Activated T-cell treated with anti-CD3 and anti-CD28 coated beads, Interleukin-2, amount 50 U/mL, for 72 hours (primary cell): Measurements from ENCODE around the gene URM1. TPM values are rescaled to one million over a fixed set of nuclear protein-coding genes. Genes with fewer than 3 reads are reported as not detected.

Source experiments
- ATAC-seq, 2 donors: fragments of 150-1000 bp; cut with Tn5 transposase; replicated peaks in 1 of 2; 2 replicates each; pipeline ENCODE4 v1.10.0; 2021; ENCODE audit warnings: moderate library complexity in 2 of 2, mild to moderate bottlenecking in 1 of 2
- DNase-seq, 2 donors: peaks; one replicate each; pipeline ENCODE4 v3.0.0; 2021 to 2022; ENCODE audit warnings: mixed read lengths in 1 of 2
- H3K27ac Mint-ChIP-seq: one replicate; pipeline ENCODE4 v1.8.0; 2022; ENCODE audit warnings: mild to moderate bottlenecking, moderate library complexity, mixed read lengths
- H3K27me3 Mint-ChIP-seq: one replicate; pipeline ENCODE4 v1.8.0; 2022; ENCODE audit warnings: low read depth, mixed read lengths
- H3K36me3 Mint-ChIP-seq, 2 donors: one replicate each; pipeline ENCODE4 v1.8.0; 2022; ENCODE audit warnings: mixed read lengths in 2 of 2, mild to moderate bottlenecking in 1 of 2; ENCODE audit not compliant: insufficient read depth in 2 of 2
- H3K4me1 Mint-ChIP-seq: one replicate; pipeline ENCODE4 v1.8.0; 2022; ENCODE audit warnings: low read depth, mixed read lengths
- H3K4me3 Mint-ChIP-seq, 2 donors: one replicate each; pipeline ENCODE4 v1.8.0; 2022; ENCODE audit warnings: mild to moderate bottlenecking in 2 of 2, mixed read lengths in 2 of 2, moderate library complexity in 2 of 2
- H3K9me3 Mint-ChIP-seq, 2 donors: one replicate each; pipeline ENCODE4 v1.8.0; 2022; ENCODE audit warnings: mixed read lengths in 2 of 2
- total RNA-seq, 2 donors: library from RNA; stranded (reverse); gene quantifications; one replicate each; pipeline ENCODE4 v1.2.3, GENCODE V29; 2022

The URM1 gene
- total RNA-seq, 2 donors from 2014 or later: 62.8 to 69.3 TPM

- Mint-ChIP-seq H3K4me1 (peaks cover 5% of the 10 kb centered on the region), H3K36me3 (no peaks in the 10 kb centered on the region), H3K9me3 (no peaks in the 10 kb centered on the region), H3K4me3 (no peak overlapping the region), H3K27ac (no peak overlapping the region), H3K27me3 (peaks cover 15% of the 10 kb centered on the region)
- ATAC-seq (no peak), DNase-seq (no peak)
Observed at GRCh38 chr9:128393145-128393775, 22.1 kb downstream of the URM1 start.

GRCh38 chr9:128393970-128394369 is 22.8 kb downstream of the URM1 start:
- Mint-ChIP-seq H3K4me3 (no peak overlapping the region), H3K27me3 (peaks cover 15% of the 10 kb centered on the region), H3K27ac (no peak overlapping the region), H3K36me3 (no peaks in the 10 kb centered on the region), H3K9me3 (no peaks in the 10 kb centered on the region), H3K4me1 (peaks cover 5% of the 10 kb centered on the region)
- no peak for ATAC-seq
- DNase-seq: no peak

- no peak for DNase-seq
- no peaks in the 10 kb centered on the region for H3K36me3 Mint-ChIP-seq
- H3K27ac Mint-ChIP-seq: no peak overlapping the region
- ATAC-seq: no peak
- no peaks in the 10 kb centered on the region for H3K9me3 Mint-ChIP-seq
- no peak overlapping the region for H3K4me3 Mint-ChIP-seq
- peaks cover 5% of the 10 kb centered on the region for H3K4me1 Mint-ChIP-seq
- H3K27me3 Mint-ChIP-seq: peaks cover 15% of the 10 kb centered on the region
Observed at GRCh38 chr9:128394379-128395168, 23.4 kb downstream of the URM1 start.

GRCh38 chr9:128396970-128397613 is 25.9 kb downstream of the URM1 start:
- Mint-ChIP-seq H3K27me3 (peaks cover 15% of the 10 kb centered on the region), H3K9me3 (no peaks in the 10 kb centered on the region), H3K36me3 (no peaks in the 10 kb centered on the region), H3K4me3 (no peak overlapping the region), H3K4me1 (peaks cover 5% of the 10 kb centered on the region), H3K27ac (no peak overlapping the region)
- DNase-seq: no peak
- ATAC-seq: no peak

GRCh38 chr9:128397831-128398230 is 26.7 kb downstream of the URM1 start:
- no peak overlapping the region for H3K4me3 Mint-ChIP-seq
- H3K36me3 Mint-ChIP-seq: no peaks in the 10 kb centered on the region
- peaks cover 5% of the 10 kb centered on the region for H3K4me1 Mint-ChIP-seq
- H3K27me3 Mint-ChIP-seq: peaks cover 15% of the 10 kb centered on the region
- ATAC-seq: peak in 1 of 2 donors; percentile 22
- no peak overlapping the region for H3K27ac Mint-ChIP-seq
- no peak for DNase-seq
- H3K9me3 Mint-ChIP-seq: no peaks in the 10 kb centered on the region

- H3K27me3 Mint-ChIP-seq: peaks cover 15% of the 10 kb centered on the region
- ATAC-seq (no peak), DNase-seq (no peak)
- no peak overlapping the region for H3K4me3 Mint-ChIP-seq
- no peak overlapping the region for H3K27ac Mint-ChIP-seq
- no peaks in the 10 kb centered on the region for H3K36me3 Mint-ChIP-seq
- H3K9me3 Mint-ChIP-seq: no peaks in the 10 kb centered on the region
- peaks cover 5% of the 10 kb centered on the region for H3K4me1 Mint-ChIP-seq
Observed at GRCh38 chr9:128399861-128400260, 28.7 kb downstream of the URM1 start.

GRCh38 chr9:128404560-128404959 is 33.4 kb downstream of the URM1 start:
- peaks cover 13% of the 10 kb centered on the region for H3K27me3 Mint-ChIP-seq
- DNase-seq (no peak), ATAC-seq (no peak)
- no peaks in the 10 kb centered on the region for H3K36me3 Mint-ChIP-seq
- H3K4me1 Mint-ChIP-seq: no peaks in the 10 kb centered on the region
- H3K9me3 Mint-ChIP-seq: no peaks in the 10 kb centered on the region
- H3K4me3 Mint-ChIP-seq: no peak overlapping the region
- H3K27ac Mint-ChIP-seq: no peak overlapping the region

- ATAC-seq (no peak), DNase-seq (no peak)
- H3K4me1 Mint-ChIP-seq: no peaks in the 10 kb centered on the region
- H3K27me3 Mint-ChIP-seq: peaks cover 19% of the 10 kb centered on the region
- no peaks in the 10 kb centered on the region for H3K9me3 Mint-ChIP-seq
- H3K4me3 Mint-ChIP-seq: no peak overlapping the region
- no peak overlapping the region for H3K27ac Mint-ChIP-seq
- no peaks in the 10 kb centered on the region for H3K36me3 Mint-ChIP-seq
Observed at GRCh38 chr9:128405077-128405779, 34.1 kb downstream of the URM1 start.

GRCh38 chr9:128405780-128406171 is 34.6 kb downstream of the URM1 start:
- Mint-ChIP-seq H3K27ac (no peak overlapping the region), H3K4me3 (no peak overlapping the region), H3K4me1 (no peaks in the 10 kb centered on the region), H3K9me3 (no peaks in the 10 kb centered on the region), H3K36me3 (no peaks in the 10 kb centered on the region), H3K27me3 (peaks cover 25% of the 10 kb centered on the region)
- DNase-seq (no peak), ATAC-seq (no peak)

- H3K4me1 Mint-ChIP-seq: no peaks in the 10 kb centered on the region
- H3K36me3 Mint-ChIP-seq: no peaks in the 10 kb centered on the region
- H3K27ac Mint-ChIP-seq: no peak overlapping the region
- ATAC-seq: no peak
- H3K9me3 Mint-ChIP-seq: no peaks in the 10 kb centered on the region
- peaks cover 34% of the 10 kb centered on the region for H3K27me3 Mint-ChIP-seq
- no peak overlapping the region for H3K4me3 Mint-ChIP-seq
- no peak for DNase-seq
Observed at GRCh38 chr9:128406848-128407391, 35.7 kb downstream of the URM1 start.

- peaks cover 39% of the 10 kb centered on the region for H3K27me3 Mint-ChIP-seq
- no peak for DNase-seq
- no peaks in the 10 kb centered on the region for H3K9me3 Mint-ChIP-seq
- H3K36me3 Mint-ChIP-seq: no peaks in the 10 kb centered on the region
- no peak for ATAC-seq
- H3K27ac Mint-ChIP-seq: no peak overlapping the region
- no peaks in the 10 kb centered on the region for H3K4me1 Mint-ChIP-seq
- H3K4me3 Mint-ChIP-seq: no peak overlapping the region
Observed at GRCh38 chr9:128408963-128409431, 37.8 kb downstream of the URM1 start.

GRCh38 chr9:128409450-128409849 is 38.3 kb downstream of the URM1 start:
- H3K9me3 Mint-ChIP-seq: no peaks in the 10 kb centered on the region
- peaks cover 44% of the 10 kb centered on the region for H3K27me3 Mint-ChIP-seq
- H3K36me3 Mint-ChIP-seq: no peaks in the 10 kb centered on the region
- ATAC-seq (no peak), DNase-seq (no peak)
- no peaks in the 10 kb centered on the region for H3K4me1 Mint-ChIP-seq
- no peak overlapping the region for H3K4me3 Mint-ChIP-seq
- no peak overlapping the region for H3K27ac Mint-ChIP-seq

- Mint-ChIP-seq H3K27ac (no peak overlapping the region), H3K4me3 (no peak overlapping the region), H3K36me3 (no peaks in the 10 kb centered on the region), H3K4me1 (no peaks in the 10 kb centered on the region), H3K27me3 (peaks cover 49% of the 10 kb centered on the region), H3K9me3 (no peaks in the 10 kb centered on the region)
- ATAC-seq (no peak), DNase-seq (no peak)
Observed at GRCh38 chr9:128409978-128410377, 38.8 kb downstream of the URM1 start.
